ENCODE results near the gene INCA1.

INCA1 gene

DNA sequence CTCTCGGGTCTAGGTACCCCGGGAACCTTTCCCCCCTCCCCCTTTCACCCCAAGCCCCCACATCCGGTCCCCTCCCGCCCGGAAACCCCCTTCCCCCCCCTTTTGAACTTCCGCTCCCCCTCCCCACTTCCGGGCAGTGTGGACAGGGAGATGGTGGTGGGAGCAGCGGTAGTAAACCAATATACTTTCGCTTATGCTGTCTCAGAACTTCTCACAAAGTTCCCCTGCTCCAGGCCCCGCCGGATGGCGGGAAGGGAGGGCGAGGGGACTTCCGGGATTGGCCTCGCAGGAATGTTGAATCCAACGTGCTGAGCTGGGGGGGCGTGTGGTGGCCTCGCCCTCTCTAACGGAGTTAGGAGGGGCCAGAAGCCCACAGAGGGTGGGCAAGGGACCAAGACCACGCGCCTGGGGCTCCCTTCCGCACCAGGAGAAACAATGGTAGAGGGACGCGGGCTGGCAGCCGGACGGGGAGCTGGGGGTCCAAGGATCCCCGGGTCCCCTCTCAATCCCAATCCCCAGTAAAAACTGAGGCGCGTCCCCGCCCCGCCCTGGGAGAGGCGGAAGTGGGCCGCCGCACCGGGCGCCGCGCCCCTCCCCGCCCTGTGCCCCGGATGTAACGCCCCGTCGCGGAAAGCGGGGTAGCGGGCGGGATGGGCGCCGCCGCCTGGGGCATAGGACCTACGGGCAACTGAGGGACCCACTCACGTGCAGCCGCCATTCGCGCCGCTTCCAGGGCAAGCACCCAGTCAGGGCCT lies 49.7 kb downstream of the INCA1 start:
- peak; percentile 79 for DNase-seq

- DNase-seq, result no peak
Observed at GRCh38 chr17:4947010-4947410, 50.3 kb downstream of the INCA1 start.

GRCh38 chr17:4946312-4946976 lies 50.9 kb downstream of the INCA1 start:
- DNase-seq, result no peak

GRCh38 chr17:4945944-4946280 lies 51.4 kb downstream of the INCA1 start:
- DNase-seq, result no peak

DNA sequence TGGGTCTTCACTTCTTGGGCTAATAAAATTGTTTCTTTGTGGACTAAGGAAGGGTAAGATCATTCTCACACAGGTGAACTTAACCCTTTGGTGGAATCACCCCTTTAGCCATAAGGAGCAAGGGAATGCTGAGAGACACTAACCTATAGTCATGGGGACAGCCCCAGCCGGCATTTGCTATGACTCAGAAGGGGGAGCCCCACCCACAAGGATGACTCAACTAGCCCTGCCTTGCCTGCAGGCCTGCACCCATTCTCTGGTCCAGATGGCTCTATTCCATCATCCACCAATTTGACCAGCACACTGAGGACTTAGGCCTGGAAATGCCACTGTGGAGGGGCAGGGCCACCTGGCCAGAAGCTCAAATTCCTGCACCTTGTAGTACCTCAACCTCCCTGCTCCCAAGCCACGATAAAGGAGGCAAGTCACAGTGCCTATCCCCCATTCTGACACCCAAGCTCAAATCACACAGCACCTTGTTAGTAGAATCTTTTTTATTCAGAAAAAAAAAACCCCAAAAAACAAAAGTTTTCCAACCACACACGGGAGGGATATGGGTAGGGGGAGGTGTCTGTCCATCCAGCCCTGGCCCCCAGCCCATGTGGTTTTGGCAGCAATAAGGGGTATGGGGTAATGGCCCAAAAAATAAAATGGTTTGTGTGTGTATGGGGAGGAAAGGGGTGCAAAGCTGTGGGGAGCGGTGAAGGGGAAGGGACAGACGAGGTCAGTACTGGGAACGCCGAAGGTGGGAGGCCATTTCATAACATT lies 52.0 kb downstream of the INCA1 start:
- peak; percentile 91 for DNase-seq

DNA sequence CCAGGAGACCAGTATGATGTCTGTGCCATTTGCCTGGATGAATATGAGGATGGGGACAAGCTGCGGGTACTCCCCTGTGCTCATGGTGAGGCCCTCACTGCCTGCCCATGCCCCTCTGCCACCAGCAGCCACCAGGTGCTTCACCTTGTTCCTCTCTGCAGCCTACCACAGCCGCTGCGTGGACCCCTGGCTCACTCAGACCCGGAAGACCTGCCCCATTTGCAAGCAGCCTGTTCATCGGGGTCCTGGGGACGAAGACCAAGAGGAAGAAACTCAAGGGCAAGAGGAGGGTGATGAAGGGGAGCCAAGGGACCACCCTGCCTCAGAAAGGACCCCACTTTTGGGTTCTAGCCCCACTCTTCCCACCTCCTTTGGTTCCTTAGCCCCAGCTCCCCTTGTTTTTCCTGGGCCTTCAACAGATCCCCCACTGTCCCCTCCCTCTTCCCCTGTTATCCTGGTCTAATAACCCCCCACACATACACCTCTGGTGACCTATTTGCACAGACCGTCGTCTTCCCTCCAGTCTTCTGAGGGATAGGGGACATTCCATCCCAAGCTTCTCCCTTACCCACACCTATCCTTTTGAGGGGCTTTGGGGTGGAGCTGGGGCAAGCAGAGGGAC lies 52.7 kb downstream of the INCA1 start:
- peak; percentile 59 for DNase-seq

DNA sequence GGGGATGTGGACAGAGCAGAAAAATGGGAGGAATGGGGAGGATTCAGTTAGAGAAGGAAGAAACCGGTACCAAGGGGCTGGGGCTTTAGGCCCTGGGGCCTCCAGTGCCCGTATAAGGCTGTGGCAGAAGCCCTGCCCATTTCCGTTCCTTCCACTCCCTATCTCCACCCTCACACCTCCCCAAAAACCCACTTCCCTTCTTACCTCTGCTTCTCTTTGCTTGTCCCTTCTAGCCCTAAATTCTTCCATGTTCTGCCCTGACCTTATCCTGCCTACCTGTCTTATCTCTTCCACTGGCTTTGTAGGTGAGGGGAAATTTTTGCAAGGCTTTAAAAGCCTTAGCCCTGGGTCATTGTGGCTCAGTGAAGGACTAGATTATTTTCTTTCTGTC lies 53.2 kb downstream of the INCA1 start:
- peak; percentile 72 for DNase-seq

GRCh38 chr17:4942760-4943508 lies 54.4 kb downstream of the INCA1 start:
- no peak for DNase-seq

DNA sequence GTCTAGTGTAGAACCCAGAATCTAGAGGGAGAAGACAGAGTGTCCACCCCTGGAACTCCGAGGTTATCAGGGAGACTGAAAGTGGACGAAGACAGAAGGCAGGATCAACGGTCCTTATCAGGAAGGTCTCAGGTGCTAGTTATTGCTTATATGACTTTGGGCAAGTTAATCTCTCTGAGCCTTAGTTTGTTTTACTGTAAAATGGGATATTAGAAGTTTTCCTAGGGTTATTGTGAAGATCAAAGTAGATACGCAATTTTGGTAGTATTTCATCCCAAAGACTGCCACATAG lies 56.1 kb downstream of the INCA1 start:
- no peak for DNase-seq

GRCh38 chr17:4940555-4941318 lies 56.6 kb downstream of the INCA1 start:
- DNase-seq, result peak; percentile 64

GRCh38 chr17:4939796-4940554 lies 57.3 kb downstream of the INCA1 start, which contains the start of the genes RNF167 and SLC25A11:
RNF167 (plus strand) TSS chr17:4940268; CDS start chr17:4940910, 642 bp downstream.
SLC25A11 (minus strand) TSS chr17:4940046; CDS start chr17:4939910, 136 bp downstream.
- peak; percentile 97 for DNase-seq

DNA sequence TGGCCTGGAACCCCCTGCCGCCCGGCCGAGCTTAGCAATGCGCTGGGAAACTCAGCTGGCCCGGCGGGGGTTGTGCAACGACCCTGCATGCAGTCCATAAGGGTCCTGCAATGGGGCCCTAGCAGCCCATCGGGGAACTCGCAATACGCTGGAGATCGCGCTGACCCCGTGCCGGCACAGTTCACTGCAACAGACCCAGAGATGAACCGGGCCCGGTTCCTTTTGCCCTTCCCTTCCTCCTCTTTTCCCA lies 57.9 kb downstream of the INCA1 start:
- DNase-seq, result no peak

DNA sequence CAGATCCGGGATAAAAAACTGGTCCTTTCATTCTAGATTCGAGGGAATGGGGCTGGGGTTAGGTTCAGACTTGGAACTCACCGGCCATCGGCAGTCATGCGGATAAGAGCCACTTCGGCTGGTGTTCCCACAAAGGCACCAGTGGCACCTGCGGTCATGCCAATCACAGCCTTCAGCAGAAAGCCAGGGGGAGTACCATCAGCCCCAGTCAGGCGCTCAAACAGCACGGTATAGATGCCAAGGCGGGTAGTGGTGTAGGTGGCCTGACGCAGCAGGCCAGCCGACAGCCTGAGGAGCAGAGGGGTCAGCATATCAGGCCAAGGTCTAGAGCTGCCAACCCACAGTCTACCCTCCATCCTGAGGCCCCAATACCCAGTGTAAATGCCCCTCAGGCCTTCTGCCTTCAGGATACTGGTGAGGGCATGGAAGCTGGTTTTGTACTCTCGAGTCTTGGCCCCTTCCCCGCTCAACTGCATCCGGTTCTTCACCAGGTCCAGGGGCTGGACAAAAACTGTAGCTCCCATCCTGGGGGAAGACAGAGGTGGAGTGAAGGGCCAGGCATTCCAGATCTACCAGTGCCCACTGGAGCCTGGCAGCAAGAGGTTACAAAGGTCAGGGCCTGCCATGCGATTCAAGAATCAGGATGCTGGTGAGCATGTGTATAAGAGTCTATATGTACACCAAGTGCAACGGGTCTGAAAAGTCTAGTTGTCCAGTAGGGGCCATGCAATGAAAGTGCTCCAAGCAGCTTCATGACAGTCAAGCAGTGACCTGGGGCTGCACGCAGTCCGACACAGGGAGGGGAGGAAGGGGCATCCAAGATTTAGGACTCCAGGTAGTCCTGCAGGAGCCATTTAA lies 58.4 kb downstream of the INCA1 start:
- DNase-seq, result no peak

Data from activated CD4-positive, alpha-beta T cell treated with anti-CD3 and anti-CD28 coated beads for 48 hours (primary cell).